GM10266 (cell line): ENCODE measurements around the gene NADK2.

Experiments
- DNase-seq: peaks from one replicate; pipeline ENCODE4 v3.0.0; 2012; ENCODE audit errors: extremely low spot score
- CTCF ChIP-seq: IDR thresholded peaks from 2 replicates; pipeline ENCODE4 v1.5.1; 2012; ENCODE audit warnings: mild to moderate bottlenecking, low read depth; ENCODE audit not compliant: control insufficient read depth, insufficient read depth; ENCODE audit errors: missing control alignments

The NADK2 gene

GRCh38 chr5:36145311-36145710 is 96.4 kb downstream of the NADK2 start:
- DNase-seq, result no peak
- TF ChIP-seq CTCF, result no peak
